ENCODE results near the gene CA9. TPM values are rescaled to one million over a fixed set of nuclear protein-coding genes. Genes with fewer than 3 reads are reported as not detected.

CA9 gene
- total RNA-seq, 1 donor from 2014 or later = 0.40 TPM

DNA sequence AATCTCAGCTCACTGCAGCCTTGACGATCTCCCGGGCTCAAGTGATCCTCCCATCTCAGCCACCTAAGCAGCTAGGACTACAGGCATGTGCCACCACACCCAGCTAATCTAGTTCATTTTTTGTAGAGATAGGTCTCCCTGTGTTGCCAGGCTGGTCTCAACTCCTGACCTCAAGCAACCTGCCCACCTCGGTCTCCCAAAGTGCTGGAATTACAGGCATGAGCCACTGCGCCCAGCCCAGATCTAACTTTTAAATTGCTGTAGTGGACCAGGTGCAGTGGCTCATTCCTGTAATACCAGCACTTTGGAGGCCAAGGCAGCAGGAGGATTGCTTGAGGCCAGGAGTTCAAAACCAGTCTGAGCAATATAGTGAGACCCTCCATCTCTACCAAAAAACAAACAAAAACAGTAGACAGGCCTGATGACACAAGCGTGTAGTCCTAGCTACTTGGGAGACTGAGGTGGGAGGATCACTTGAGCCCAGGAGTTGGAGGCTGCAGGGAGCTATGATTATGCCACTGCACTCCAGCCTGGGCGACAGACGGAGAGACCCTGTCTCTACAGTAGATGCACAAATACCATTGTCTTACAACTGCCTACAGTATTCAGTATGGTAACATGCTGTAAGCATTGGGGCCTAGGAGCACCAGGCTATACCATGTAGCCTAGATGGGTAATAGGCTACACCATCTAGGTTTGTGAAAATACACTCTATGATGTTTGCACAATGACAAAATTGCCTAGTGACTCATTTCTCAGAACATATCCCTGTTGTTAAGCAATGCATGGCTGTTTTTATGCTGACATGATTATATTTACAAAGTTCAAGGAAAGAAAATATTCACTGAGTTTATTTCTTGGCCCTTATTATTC is 21.5 kb upstream of the CA9 start:
- no peak for DNase-seq (ENCODE audit: low read depth, low spot score)

DNA sequence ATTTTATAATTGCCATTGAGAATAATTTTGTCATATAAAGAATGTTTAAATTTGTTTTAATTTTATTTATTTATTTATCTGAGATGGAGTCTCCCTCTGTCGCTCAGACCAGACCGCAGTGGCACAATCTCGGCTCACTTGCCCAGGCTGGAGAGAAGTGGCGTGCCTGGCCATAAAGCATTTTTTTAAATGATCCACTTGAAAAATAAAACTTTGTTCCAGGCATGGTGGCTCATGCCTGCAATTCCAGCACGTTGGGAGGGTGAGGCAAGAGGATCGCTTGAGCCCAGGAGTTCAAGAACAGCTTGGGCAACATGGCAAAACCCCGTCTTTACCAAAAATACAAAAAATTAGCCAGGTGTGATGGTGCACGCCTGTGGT is 20.9 kb upstream of the CA9 start:
- no peak for DNase-seq (ENCODE audit: low read depth, low spot score)

- no peak for DNase-seq (ENCODE audit: low read depth, low spot score)
Measured at GRCh38 chr9:35653611-35654010, 20.1 kb upstream of the CA9 start.

DNA sequence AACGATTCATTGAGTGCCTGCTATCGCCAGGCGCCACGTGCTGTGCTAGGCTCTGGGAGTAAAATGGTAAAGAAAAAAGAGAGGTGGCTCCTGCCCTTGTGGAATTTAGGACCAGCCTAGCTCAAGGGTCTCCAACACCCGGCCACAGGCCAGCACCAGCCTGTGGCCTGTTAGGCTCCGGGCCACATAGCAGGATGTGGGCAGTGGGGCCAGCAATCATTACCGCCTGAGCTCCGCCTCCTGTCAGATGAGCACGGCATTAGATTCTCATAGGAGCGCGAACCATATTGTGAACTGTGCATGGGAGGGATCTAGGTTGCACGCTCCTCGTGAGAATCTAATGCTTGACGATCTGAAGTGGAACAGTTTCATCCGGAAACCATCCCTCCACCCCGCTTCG is 17.4 kb upstream of the CA9 start:
- DNase-seq (ENCODE audit: low read depth, low spot score) = no peak

- DNase-seq (ENCODE audit: low read depth, low spot score) = no peak
Measured at GRCh38 chr9:35656831-35657545, 16.7 kb upstream of the CA9 start.

GRCh38 chr9:35657546-35658136 is 16.1 kb upstream of the CA9 start, which contains the start of gene RMRP:
TSS of gene RMRP (minus strand) at chr9:35658019.
- peak; percentile 98 for DNase-seq (ENCODE audit: low read depth, low spot score)

GRCh38 chr9:35658137-35658967 is 15.4 kb upstream of the CA9 start, which contains the start of gene CCDC107:
TSS of gene CCDC107 (plus strand) at chr9:35658292. CDS start at chr9:35658380, 88 bp downstream.
- no peak for DNase-seq (ENCODE audit: low read depth, low spot score)

- no peak for DNase-seq (ENCODE audit: low read depth, low spot score)
Measured at GRCh38 chr9:35658968-35659220, 14.8 kb upstream of the CA9 start.

- no peak for DNase-seq (ENCODE audit: low read depth, low spot score)
Measured at GRCh38 chr9:35659340-35659739, 14.4 kb upstream of the CA9 start.

DNA sequence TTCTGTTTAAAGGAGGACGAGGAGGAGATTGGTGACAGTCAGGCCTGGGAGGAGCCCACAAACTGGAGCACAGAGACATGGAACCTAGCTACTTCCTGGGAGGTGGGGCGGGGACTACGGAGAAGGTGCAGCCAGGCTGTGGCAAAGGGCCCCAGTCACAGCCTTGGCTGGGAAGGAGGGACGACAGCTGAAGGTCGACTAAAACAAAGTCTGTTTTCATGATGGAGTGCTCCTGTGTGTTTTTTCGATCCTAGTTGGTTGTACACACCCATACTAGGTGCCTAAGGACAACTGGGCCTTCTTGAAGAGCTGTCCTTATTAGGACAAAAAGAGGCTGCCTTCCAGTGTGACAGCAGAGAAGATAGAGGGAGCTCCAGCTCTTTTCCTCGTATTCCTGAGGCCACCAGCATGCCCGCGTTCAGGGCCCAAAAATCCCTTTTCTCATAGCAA is 12.7 kb upstream of the CA9 start:
- no peak for DNase-seq (ENCODE audit: low read depth, low spot score)

- DNase-seq (ENCODE audit: low read depth, low spot score) = no peak
Measured at GRCh38 chr9:35661756-35662350, 11.9 kb upstream of the CA9 start.

- no peak for DNase-seq (ENCODE audit: low read depth, low spot score)
Measured at GRCh38 chr9:35662437-35662836, 11.3 kb upstream of the CA9 start.

DNA sequence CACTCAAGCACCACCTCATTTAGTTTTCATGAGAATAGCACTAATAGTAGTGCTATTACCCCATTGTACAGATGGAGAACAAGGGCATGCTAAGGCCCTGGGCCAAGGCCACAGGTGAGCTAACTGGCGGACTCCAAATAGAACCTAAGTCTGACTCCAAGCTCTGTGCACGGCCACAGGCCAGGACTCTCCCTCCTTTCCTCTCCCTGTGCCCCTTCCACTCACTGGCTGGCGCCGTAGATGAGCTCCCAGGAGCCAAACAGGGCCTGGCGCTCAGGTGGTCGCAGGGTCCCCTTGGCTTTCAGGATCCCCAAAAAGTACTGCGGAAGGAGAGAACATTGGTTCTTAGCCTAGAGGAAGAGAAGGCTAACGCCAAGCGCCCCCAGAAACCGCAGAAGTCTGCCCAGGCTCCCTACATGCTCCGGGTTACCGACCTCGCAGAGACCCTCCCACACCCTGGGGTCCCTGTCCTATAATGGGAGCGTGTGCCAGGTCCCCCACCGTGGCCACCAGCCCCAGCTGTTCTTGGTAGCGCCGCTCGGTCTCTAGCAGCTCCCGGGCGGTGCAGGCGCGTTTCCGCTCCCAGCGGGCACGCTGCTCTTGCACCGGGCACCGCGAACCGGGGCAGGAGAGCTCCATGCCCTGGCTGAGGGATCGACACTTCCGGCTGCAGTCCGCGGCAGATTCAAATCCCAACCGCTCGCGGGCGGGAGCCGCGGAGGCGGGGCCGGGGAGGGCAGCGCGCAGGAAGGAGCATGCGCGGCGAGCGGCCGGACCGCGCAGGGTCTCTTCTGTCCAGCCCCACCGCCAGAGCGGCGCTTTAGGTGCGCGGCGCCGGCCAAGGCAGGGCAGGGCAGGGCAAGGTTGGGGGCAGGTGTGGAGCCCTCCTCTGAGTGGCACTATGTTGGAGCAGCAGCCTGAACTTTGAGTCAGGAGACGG is 8.9 kb upstream of the CA9 start, which contains the start of gene ARHGEF39:
Gene ARHGEF39, minus strand, starts transcription at position 665 of the 940 bp plus-strand sequence. Its CDS starts 26 bp downstream, at position 639.
- DNase-seq (ENCODE audit: low read depth, low spot score) = no peak

- DNase-seq (ENCODE audit: low read depth, low spot score) = no peak
Measured at GRCh38 chr9:35665471-35665818, 8.3 kb upstream of the CA9 start.

DNA sequence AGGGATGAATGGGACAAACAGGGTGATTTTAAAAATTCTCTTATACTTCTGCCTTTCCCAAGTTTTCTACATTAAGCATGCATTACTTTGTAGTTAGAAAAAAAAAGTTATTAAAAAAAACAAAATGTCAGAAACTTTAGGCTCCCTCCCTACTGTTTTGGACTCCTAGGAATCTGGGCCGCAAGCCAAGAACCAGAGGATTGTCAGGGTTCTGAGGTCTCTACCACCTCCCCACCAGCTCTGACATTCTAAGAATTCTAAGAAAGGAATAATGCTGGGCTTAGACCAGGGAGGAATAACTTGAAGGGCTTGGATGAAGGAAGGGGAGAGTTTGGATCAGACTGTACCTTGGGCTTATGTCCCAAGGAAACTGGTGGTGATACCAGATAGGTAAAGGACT is 7.7 kb upstream of the CA9 start:
- DNase-seq (ENCODE audit: low read depth, low spot score) = no peak

- no peak for DNase-seq (ENCODE audit: low read depth, low spot score)
Measured at GRCh38 chr9:35666549-35666948, 7.2 kb upstream of the CA9 start.

- no peak for DNase-seq (ENCODE audit: low read depth, low spot score)
Measured at GRCh38 chr9:35667939-35668338, 5.8 kb upstream of the CA9 start.

- DNase-seq (ENCODE audit: low read depth, low spot score) = no peak
Measured at GRCh38 chr9:35669331-35670145, 4.2 kb upstream of the CA9 start.

DNA sequence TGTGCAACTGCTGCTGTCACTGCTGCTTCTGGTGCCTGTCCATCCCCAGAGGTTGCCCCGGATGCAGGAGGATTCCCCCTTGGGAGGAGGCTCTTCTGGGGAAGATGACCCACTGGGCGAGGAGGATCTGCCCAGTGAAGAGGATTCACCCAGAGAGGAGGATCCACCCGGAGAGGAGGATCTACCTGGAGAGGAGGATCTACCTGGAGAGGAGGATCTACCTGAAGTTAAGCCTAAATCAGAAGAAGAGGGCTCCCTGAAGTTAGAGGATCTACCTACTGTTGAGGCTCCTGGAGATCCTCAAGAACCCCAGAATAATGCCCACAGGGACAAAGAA is 265 bp downstream of the CA9 start:
- no peak for DNase-seq (ENCODE audit: low read depth, low spot score)
